Activated T-helper 2 cell treated with anti-CD3 and anti-CD28 coated beads, Interferon-gamma antibody, Interleukin-2, Interleukin-4, amounts not matched to agents 10 μg/mL and 5 μg/mL and 100 μg/mL, durations not matched to agents 14 hours and 24 hours and 36 hours (primary cell): ENCODE data around the gene HMOX1. TPM values are rescaled to one million over a fixed set of nuclear protein-coding genes. Genes with fewer than 3 reads are reported as not detected.
A peak's percentile ranks its signal among the peaks of the same experiment; 100 is the strongest.

Experiments
- DNase-seq: peaks from one replicate; pipeline ENCODE4 v3.0.0; 2021; ENCODE audit warnings: low spot score
- H3K27ac Mint-ChIP-seq: one replicate; pipeline ENCODE4 v1.8.0; 2021; ENCODE audit warnings: mixed read lengths
- H3K27me3 Mint-ChIP-seq: one replicate; pipeline ENCODE4 v1.8.0; 2021; ENCODE audit warnings: low read depth, mixed read lengths
- H3K36me3 Mint-ChIP-seq: one replicate; pipeline ENCODE4 v1.8.0; 2021; ENCODE audit warnings: low read depth, mixed read lengths
- H3K4me1 Mint-ChIP-seq: one replicate; pipeline ENCODE4 v1.8.0; 2021; ENCODE audit warnings: low read depth, mixed read lengths
- H3K4me3 Mint-ChIP-seq: one replicate; pipeline ENCODE4 v1.8.0; 2021; ENCODE audit warnings: low read depth, mild to moderate bottlenecking, moderate library complexity, mixed read lengths
- H3K9me3 Mint-ChIP-seq: one replicate; pipeline ENCODE4 v1.8.0; 2021; ENCODE audit warnings: mixed read lengths
- intact Hi-C: fragments of 100-400 bp; cut with micrococcal nuclease; formaldehyde crosslinking; loops from one replicate; pipeline ENCODE4 v1.15.1; 2023
- total RNA-seq: library from RNA; stranded (reverse); gene quantifications from 2 replicates; pipeline ENCODE4 v1.2.3, GENCODE V29; 2022

The HMOX1 gene
- total RNA-seq, 1 donor from 2014 or later, result 1.0 TPM

GRCh38 chr22:35407362-35407761 lies 26.5 kb downstream of the HMOX1 start:
- peaks cover 23% of the 10 kb centered on the region for H3K4me1 Mint-ChIP-seq
- no peak overlapping the region for H3K27ac Mint-ChIP-seq
- H3K9me3 Mint-ChIP-seq, result no peaks in the 10 kb centered on the region
- no peak overlapping the region for H3K4me3 Mint-ChIP-seq
- H3K27me3 Mint-ChIP-seq, result no peaks in the 10 kb centered on the region
- intact Hi-C loops, result no loop called here
- no peak for DNase-seq
- peaks cover 89% of the 10 kb centered on the region for H3K36me3 Mint-ChIP-seq

- H3K4me3 Mint-ChIP-seq, result no peak overlapping the region
- intact Hi-C loops, result no loop called here
- H3K27ac Mint-ChIP-seq, result peak overlapping the region; percentile 70
- no peaks in the 10 kb centered on the region for H3K9me3 Mint-ChIP-seq
- peaks cover 79% of the 10 kb centered on the region for H3K36me3 Mint-ChIP-seq
- peaks cover 17% of the 10 kb centered on the region for H3K4me1 Mint-ChIP-seq
- DNase-seq, result no peak
- no peaks in the 10 kb centered on the region for H3K27me3 Mint-ChIP-seq
Observed at GRCh38 chr22:35409783-35410662, 29.1 kb downstream of the HMOX1 start.

- no peaks in the 10 kb centered on the region for H3K27me3 Mint-ChIP-seq
- intact Hi-C loops, result no loop called here
- H3K4me1 Mint-ChIP-seq, result peaks cover 17% of the 10 kb centered on the region
- H3K36me3 Mint-ChIP-seq, result peaks cover 86% of the 10 kb centered on the region
- no peak for DNase-seq
- no peak overlapping the region for H3K27ac Mint-ChIP-seq
- no peaks in the 10 kb centered on the region for H3K9me3 Mint-ChIP-seq
- H3K4me3 Mint-ChIP-seq, result no peak overlapping the region
Observed at GRCh38 chr22:35410663-35411034, 29.8 kb downstream of the HMOX1 start.

GRCh38 chr22:35411102-35411501 lies 30.2 kb downstream of the HMOX1 start:
- Mint-ChIP-seq H3K9me3 (no peaks in the 10 kb centered on the region), H3K4me1 (peaks cover 17% of the 10 kb centered on the region), H3K27me3 (no peaks in the 10 kb centered on the region), H3K27ac (peak overlapping the region; percentile 34), H3K4me3 (no peak overlapping the region), H3K36me3 (peaks cover 87% of the 10 kb centered on the region)
- DNase-seq, result no peak
- intact Hi-C loops, result no loop called here

GRCh38 chr22:35413624-35414023 lies 32.7 kb downstream of the HMOX1 start:
- Mint-ChIP-seq H3K4me1 (peaks cover 10% of the 10 kb centered on the region), H3K27ac (no peak overlapping the region), H3K4me3 (no peak overlapping the region), H3K36me3 (peaks cover 71% of the 10 kb centered on the region), H3K9me3 (no peaks in the 10 kb centered on the region), H3K27me3 (no peaks in the 10 kb centered on the region)
- DNase-seq, result no peak
- intact Hi-C loops, result no loop called here

GRCh38 chr22:35417606-35418005 lies 36.7 kb downstream of the HMOX1 start:
- Mint-ChIP-seq H3K4me3 (no peak overlapping the region), H3K27ac (no peak overlapping the region), H3K9me3 (no peaks in the 10 kb centered on the region)

GRCh38 chr22:35418088-35418487 lies 37.2 kb downstream of the HMOX1 start:
- Mint-ChIP-seq H3K36me3 (peaks cover 72% of the 10 kb centered on the region), H3K9me3 (no peaks in the 10 kb centered on the region), H3K4me3 (no peak overlapping the region), H3K27ac (no peak overlapping the region), H3K4me1 (no peaks in the 10 kb centered on the region), H3K27me3 (no peaks in the 10 kb centered on the region)
- intact Hi-C loops, result no loop called here
- DNase-seq, result no peak

More at GRCh38 chr22:35417606-35418005, 36.7 kb downstream of the HMOX1 start:
- intact Hi-C loops, result no loop called here
- DNase-seq, result no peak
- H3K4me1 Mint-ChIP-seq, result no peaks in the 10 kb centered on the region
- H3K36me3 Mint-ChIP-seq, result peaks cover 67% of the 10 kb centered on the region
- no peaks in the 10 kb centered on the region for H3K27me3 Mint-ChIP-seq

- Mint-ChIP-seq H3K27ac (no peak overlapping the region), H3K27me3 (no peaks in the 10 kb centered on the region), H3K36me3 (peaks cover 73% of the 10 kb centered on the region), H3K4me3 (no peak overlapping the region), H3K4me1 (no peaks in the 10 kb centered on the region), H3K9me3 (no peaks in the 10 kb centered on the region)
- DNase-seq, result no peak
- intact Hi-C loops, result no loop called here
Observed at GRCh38 chr22:35418731-35419130, 37.8 kb downstream of the HMOX1 start.

- peaks cover 77% of the 10 kb centered on the region for H3K36me3 Mint-ChIP-seq
- H3K4me1 Mint-ChIP-seq, result peaks cover 1% of the 10 kb centered on the region
- H3K9me3 Mint-ChIP-seq, result no peaks in the 10 kb centered on the region
- H3K27ac Mint-ChIP-seq, result no peak overlapping the region
- intact Hi-C loops, result no loop called here
- no peak overlapping the region for H3K4me3 Mint-ChIP-seq
- no peaks in the 10 kb centered on the region for H3K27me3 Mint-ChIP-seq
- DNase-seq, result no peak
Observed at GRCh38 chr22:35419756-35420155, 38.9 kb downstream of the HMOX1 start.

- no peak for DNase-seq
- Mint-ChIP-seq H3K27ac (no peak overlapping the region), H3K4me1 (peaks cover 2% of the 10 kb centered on the region), H3K27me3 (no peaks in the 10 kb centered on the region), H3K4me3 (no peak overlapping the region), H3K9me3 (no peaks in the 10 kb centered on the region), H3K36me3 (peaks cover 76% of the 10 kb centered on the region)
- intact Hi-C loops, result no loop called here
Observed at GRCh38 chr22:35421121-35421520, 40.2 kb downstream of the HMOX1 start.

- Mint-ChIP-seq H3K9me3 (no peaks in the 10 kb centered on the region), H3K27me3 (no peaks in the 10 kb centered on the region), H3K4me3 (no peak overlapping the region), H3K27ac (no peak overlapping the region), H3K36me3 (peaks cover 76% of the 10 kb centered on the region), H3K4me1 (peaks cover 2% of the 10 kb centered on the region)
- intact Hi-C loops, result no loop called here
- DNase-seq, result no peak
Observed at GRCh38 chr22:35422145-35422544, 41.2 kb downstream of the HMOX1 start.

- Mint-ChIP-seq H3K4me3 (no peak overlapping the region), H3K4me1 (peaks cover 2% of the 10 kb centered on the region), H3K9me3 (no peaks in the 10 kb centered on the region), H3K27me3 (no peaks in the 10 kb centered on the region), H3K27ac (no peak overlapping the region), H3K36me3 (peaks cover 77% of the 10 kb centered on the region)
- no peak for DNase-seq
- intact Hi-C loops, result no loop called here
Observed at GRCh38 chr22:35422936-35423335, 42.0 kb downstream of the HMOX1 start.

- Mint-ChIP-seq H3K4me3 (no peak overlapping the region), H3K36me3 (peaks cover 72% of the 10 kb centered on the region), H3K9me3 (no peaks in the 10 kb centered on the region), H3K4me1 (peaks cover 2% of the 10 kb centered on the region), H3K27me3 (no peaks in the 10 kb centered on the region), H3K27ac (no peak overlapping the region)
- intact Hi-C loops, result no loop called here
- DNase-seq, result no peak
Observed at GRCh38 chr22:35424081-35424480, 43.2 kb downstream of the HMOX1 start.
